ENCODE data around the gene XXYLT1. TPM values are rescaled to one million over a fixed set of nuclear protein-coding genes. Genes with fewer than 3 reads are reported as not detected.

Gene XXYLT1
- total RNA-seq, 2 experiments from 2014 or later, result 3.1 to 3.7 TPM

- H3K4me3 ChIP-seq (ENCODE audit: low read length), result no peak overlapping the region
- Mint-ChIP-seq H3K9me3 (no peaks in the 10 kb centered on the region), H3K4me3 (no peak overlapping the region), H3K27me3 (no peaks in the 10 kb centered on the region), H3K36me3 (ENCODE audit: low read depth) (no peaks in the 10 kb centered on the region), H3K4me1 (ENCODE audit: low read depth) (no peaks in the 10 kb centered on the region), H3K27ac (no peak overlapping the region)
- intact Hi-C loops (cut with DNase I, micrococcal nuclease), result no loop called here
- no peak for TF ChIP-seq CTCF (IDR thresholded peaks at IDR 0.05)
- H3K27me3 ChIP-seq (ENCODE audit: control insufficient read depth in 1 of 2, insufficient read depth in 2 of 2, low read length in 2 of 2), result no peaks in the 10 kb centered on the region
- ATAC-seq (ENCODE audit: poor library complexity) (no peak), DNase-seq (no peak)
- H3K4me1 ChIP-seq (ENCODE audit: insufficient read depth, low read length), result no peaks in the 10 kb centered on the region
- no peak overlapping the region for H3K27ac ChIP-seq (ENCODE audit: low read depth in 1 of 2, low read length in 2 of 2)
- ChIA-PET POLR2A (no interaction called here), CTCF (no interaction called here)
- H3K36me3 ChIP-seq (ENCODE audit: insufficient read depth, low read length), result no peaks in the 10 kb centered on the region
- no peaks in the 10 kb centered on the region for H3K9me3 ChIP-seq (ENCODE audit: control insufficient read depth in 1 of 2, insufficient read depth in 1 of 2, low read length in 2 of 2)
Measured at GRCh38 chr3:195170496-195170895, 100.5 kb downstream of the XXYLT1 start.

- no peaks in the 10 kb centered on the region for H3K9me3 Mint-ChIP-seq
- no peaks in the 10 kb centered on the region for H3K4me1 Mint-ChIP-seq (ENCODE audit: low read depth)
- H3K36me3 Mint-ChIP-seq (ENCODE audit: low read depth), result no peaks in the 10 kb centered on the region
- Histone ChIP-seq H3K4me3 (ENCODE audit: low read length) (no peak overlapping the region), H3K27ac (ENCODE audit: low read depth in 1 of 2, low read length in 2 of 2) (no peak overlapping the region), H3K36me3 (ENCODE audit: insufficient read depth, low read length) (no peaks in the 10 kb centered on the region), H3K9me3 (ENCODE audit: control insufficient read depth in 1 of 2, insufficient read depth in 1 of 2, low read length in 2 of 2) (no peaks in the 10 kb centered on the region), H3K4me1 (ENCODE audit: insufficient read depth, low read length) (peaks cover 3% of the 10 kb centered on the region), H3K27me3 (ENCODE audit: control insufficient read depth in 1 of 2, insufficient read depth in 2 of 2, low read length in 2 of 2) (no peaks in the 10 kb centered on the region)
- TF ChIP-seq CTCF (IDR thresholded peaks at IDR 0.05), result no peak
- POLR2A ChIA-PET, result no interaction called here
- H3K27me3 Mint-ChIP-seq, result no peaks in the 10 kb centered on the region
- DNase-seq, result no peak
- CTCF ChIA-PET, result no interaction called here
- no peak for ATAC-seq (ENCODE audit: poor library complexity)
- H3K27ac Mint-ChIP-seq, result no peak overlapping the region
- intact Hi-C loops (cut with DNase I, micrococcal nuclease), result no loop called here
- no peak overlapping the region for H3K4me3 Mint-ChIP-seq
Measured at GRCh38 chr3:195169011-195169649, 101.8 kb downstream of the XXYLT1 start.

- TF ChIP-seq CTCF (IDR thresholded peaks at IDR 0.05), result no peak
- Mint-ChIP-seq H3K9me3 (no peaks in the 10 kb centered on the region), H3K36me3 (ENCODE audit: low read depth) (no peaks in the 10 kb centered on the region), H3K27me3 (no peaks in the 10 kb centered on the region), H3K4me3 (no peak overlapping the region), H3K27ac (no peak overlapping the region), H3K4me1 (ENCODE audit: low read depth) (peaks cover 7% of the 10 kb centered on the region)
- Histone ChIP-seq H3K4me1 (ENCODE audit: insufficient read depth, low read length) (peaks cover 8% of the 10 kb centered on the region), H3K4me3 (ENCODE audit: low read length) (no peak overlapping the region), H3K36me3 (ENCODE audit: insufficient read depth, low read length) (no peaks in the 10 kb centered on the region), H3K9me3 (ENCODE audit: control insufficient read depth in 1 of 2, insufficient read depth in 1 of 2, low read length in 2 of 2) (no peaks in the 10 kb centered on the region), H3K27me3 (ENCODE audit: control insufficient read depth in 1 of 2, insufficient read depth in 2 of 2, low read length in 2 of 2) (no peaks in the 10 kb centered on the region), H3K27ac (ENCODE audit: low read depth in 1 of 2, low read length in 2 of 2) (no peak overlapping the region)
- CTCF ChIA-PET, result no interaction called here
- ATAC-seq (ENCODE audit: poor library complexity) (no peak), DNase-seq (no peak)
- intact Hi-C loops (cut with DNase I, micrococcal nuclease), result no loop called here
- POLR2A ChIA-PET, result no interaction called here
Measured at GRCh38 chr3:195168009-195168762, 102.8 kb downstream of the XXYLT1 start.
